Naive B cell (primary cell): Measurements from ENCODE around the gene CBFA2T3. TPM values are rescaled to one million over a fixed set of nuclear protein-coding genes. Genes with fewer than 3 reads are reported as not detected.

Source experiments
- ATAC-seq, 2 donors: fragments of 150-1000 bp; cut with Tn5 transposase; 2 replicates each; pipeline ENCODE4 v1.10.0; 2021; ENCODE audit warnings: low read depth in 2 of 2, mild to moderate bottlenecking in 2 of 2, moderate library complexity in 2 of 2
- DNase-seq: peaks from one replicate; pipeline ENCODE4 v3.0.0; 2022
- H3K27ac Mint-ChIP-seq, 6 donors: one replicate each; pipeline ENCODE4 v1.8.0; 2020 to 2022; ENCODE audit warnings: mild to moderate bottlenecking in 6 of 6, mixed read lengths in 6 of 6, moderate library complexity in 5 of 6, inconsistent platforms in 2 of 6
- H3K27me3 Mint-ChIP-seq, 3 donors: one replicate each; pipeline ENCODE4 v1.8.0; 2021 to 2022; ENCODE audit warnings: mixed read lengths in 3 of 3, mild to moderate bottlenecking in 1 of 3
- H3K36me3 Mint-ChIP-seq, 2 donors: one replicate each; pipeline ENCODE4 v1.8.0; 2020 to 2022; ENCODE audit warnings: mixed read lengths in 2 of 2, inconsistent platforms in 1 of 2, mild to moderate bottlenecking in 1 of 2
- H3K4me1 Mint-ChIP-seq, 3 donors: one replicate each; pipeline ENCODE4 v1.8.0; 2020 to 2022; ENCODE audit warnings: mixed read lengths in 3 of 3, inconsistent platforms in 1 of 3, mild to moderate bottlenecking in 1 of 3, moderate library complexity in 1 of 3
- H3K4me3 Mint-ChIP-seq, 8 donors: one replicate each; pipeline ENCODE4 v1.8.0; 2020 to 2022; ENCODE audit warnings: mild to moderate bottlenecking in 8 of 8, mixed read lengths in 8 of 8, moderate library complexity in 8 of 8, inconsistent platforms in 2 of 8
- H3K9me3 Mint-ChIP-seq, 7 donors: one replicate each; pipeline ENCODE4 v1.8.0; 2020 to 2022; ENCODE audit warnings: mixed read lengths in 7 of 7, mild to moderate bottlenecking in 5 of 7, inconsistent platforms in 2 of 7, moderate library complexity in 1 of 7
- polyA plus RNA-seq, 6 donors: library from polyadenylated mRNA; unstranded; fragments of 300-500 nt; fragmentation: Illumina TruSeq; gene quantifications; one replicate each; pipeline ENCODE4 v1.2.3, GENCODE V29; 2021; ENCODE audit warnings: low read depth in 6 of 6

CBFA2T3 gene
- polyA plus RNA-seq, 6 donors from 2014 or later, result 0.14 to 19.0 (median 10.0) TPM

GRCh38 chr16:88880226-88881006 lies 96.6 kb downstream of the CBFA2T3 start:
- ATAC-seq, result no peak
- no peak for DNase-seq
- Mint-ChIP-seq H3K4me3 (no peak overlapping the region), H3K27ac (no peak overlapping the region), H3K36me3 (peaks cover 0 to 13% of the 10 kb centered on the region in 2 donors), H3K9me3 (peaks cover 0 to 1% (median 0%) of the 10 kb centered on the region in 7 donors), H3K27me3 (no peaks in the 10 kb centered on the region), H3K4me1 (peaks cover 6 to 10% (median 7%) of the 10 kb centered on the region in 3 donors)

- peaks cover 0 to 1% (median 0%) of the 10 kb centered on the region in 7 donors for H3K9me3 Mint-ChIP-seq
- peaks cover 6 to 10% (median 7%) of the 10 kb centered on the region in 3 donors for H3K4me1 Mint-ChIP-seq
- no peak overlapping the region for H3K4me3 Mint-ChIP-seq
- peaks cover 0 to 16% of the 10 kb centered on the region in 2 donors for H3K36me3 Mint-ChIP-seq
- H3K27ac Mint-ChIP-seq, result no peak overlapping the region
- DNase-seq, result no peak
- no peaks in the 10 kb centered on the region for H3K27me3 Mint-ChIP-seq
- ATAC-seq, result no peak
Measured at GRCh38 chr16:88879788-88880055, 97.3 kb downstream of the CBFA2T3 start.

GRCh38 chr16:88878967-88879787 lies 97.8 kb downstream of the CBFA2T3 start:
- ATAC-seq (no peak), DNase-seq (no peak)
- peaks cover 0 to 1% (median 0%) of the 10 kb centered on the region in 7 donors for H3K9me3 Mint-ChIP-seq
- no peaks in the 10 kb centered on the region for H3K27me3 Mint-ChIP-seq
- no peak overlapping the region for H3K27ac Mint-ChIP-seq
- peaks cover 6 to 10% (median 7%) of the 10 kb centered on the region in 3 donors for H3K4me1 Mint-ChIP-seq
- peaks cover 0 to 16% of the 10 kb centered on the region in 2 donors for H3K36me3 Mint-ChIP-seq
- no peak overlapping the region for H3K4me3 Mint-ChIP-seq

- ATAC-seq, result no peak
- H3K27ac Mint-ChIP-seq, result no peak overlapping the region
Measured at GRCh38 chr16:88878356-88878755, 98.7 kb downstream of the CBFA2T3 start.

GRCh38 chr16:88877564-88878289 lies 99.3 kb downstream of the CBFA2T3 start:
- H3K4me1 Mint-ChIP-seq, result peaks cover 6 to 7% (median 6%) of the 10 kb centered on the region in 3 donors
- DNase-seq, result no peak

More at GRCh38 chr16:88878356-88878755, 98.7 kb downstream of the CBFA2T3 start:
- no peak overlapping the region for H3K4me3 Mint-ChIP-seq
- peaks cover 0 to 16% of the 10 kb centered on the region in 2 donors for H3K36me3 Mint-ChIP-seq
- H3K9me3 Mint-ChIP-seq, result peaks cover 0 to 1% (median 0%) of the 10 kb centered on the region in 7 donors
- peaks cover 6 to 9% (median 7%) of the 10 kb centered on the region in 3 donors for H3K4me1 Mint-ChIP-seq
- DNase-seq, result no peak
- no peaks in the 10 kb centered on the region for H3K27me3 Mint-ChIP-seq

GRCh38 chr16:88876942-88877526 lies 100.0 kb downstream of the CBFA2T3 start:
- no peak for DNase-seq
- Mint-ChIP-seq H3K36me3 (peaks cover 0 to 16% of the 10 kb centered on the region in 2 donors), H3K9me3 (peaks cover 0 to 1% (median 0%) of the 10 kb centered on the region in 7 donors), H3K27ac (peak overlapping the region in 1 of 6 donors; percentile 86), H3K27me3 (no peaks in the 10 kb centered on the region), H3K4me3 (no peak overlapping the region), H3K4me1 (peaks cover under 1 to 2% (median 2%) of the 10 kb centered on the region in 3 donors)
- no peak for ATAC-seq

More at GRCh38 chr16:88877564-88878289, 99.3 kb downstream of the CBFA2T3 start:
- peaks cover 0 to 1% (median 0%) of the 10 kb centered on the region in 7 donors for H3K9me3 Mint-ChIP-seq
- no peak overlapping the region for H3K4me3 Mint-ChIP-seq
- no peaks in the 10 kb centered on the region for H3K27me3 Mint-ChIP-seq
- no peak for ATAC-seq
- peaks cover 0 to 16% of the 10 kb centered on the region in 2 donors for H3K36me3 Mint-ChIP-seq
- no peak overlapping the region for H3K27ac Mint-ChIP-seq

- H3K4me1 Mint-ChIP-seq, result peaks cover 6 to 7% (median 6%) of the 10 kb centered on the region in 3 donors
- H3K27ac Mint-ChIP-seq, result peak overlapping the region in 1 of 6 donors; percentile 95
- ATAC-seq, result no peak
- H3K9me3 Mint-ChIP-seq, result peaks cover 0 to 1% (median 0%) of the 10 kb centered on the region in 7 donors
- no peak overlapping the region for H3K4me3 Mint-ChIP-seq
- DNase-seq, result no peak
- peaks cover 0 to 5% (median 4%) of the 10 kb centered on the region in 3 donors for H3K27me3 Mint-ChIP-seq
- H3K36me3 Mint-ChIP-seq, result peaks cover 0 to 16% of the 10 kb centered on the region in 2 donors
Measured at GRCh38 chr16:88875703-88876234, 101.2 kb downstream of the CBFA2T3 start.

- Mint-ChIP-seq H3K36me3 (peaks cover 0 to 16% of the 10 kb centered on the region in 2 donors), H3K27ac (peak overlapping the region in 1 of 6 donors; percentile 74), H3K4me1 (peaks cover 9 to 12% (median 11%) of the 10 kb centered on the region in 3 donors), H3K4me3 (no peak overlapping the region), H3K27me3 (peaks cover 0 to 10% (median 8%) of the 10 kb centered on the region in 3 donors), H3K9me3 (peaks cover 0 to 1% (median 0%) of the 10 kb centered on the region in 7 donors)
- no peak for ATAC-seq
- DNase-seq, result no peak
Measured at GRCh38 chr16:88874938-88875599, 101.9 kb downstream of the CBFA2T3 start.

GRCh38 chr16:88872650-88873331 lies 104.2 kb downstream of the CBFA2T3 start:
- Mint-ChIP-seq H3K9me3 (peaks cover 0 to 1% (median 0%) of the 10 kb centered on the region in 7 donors), H3K4me3 (no peak overlapping the region), H3K27ac (peak overlapping the region in 2 of 6 donors; percentile 11 to 67), H3K36me3 (peaks cover 0 to 16% of the 10 kb centered on the region in 2 donors), H3K27me3 (peaks cover 0 to 25% (median 8%) of the 10 kb centered on the region in 3 donors), H3K4me1 (peaks cover 9 to 12% (median 11%) of the 10 kb centered on the region in 3 donors)
- no peak for ATAC-seq
- no peak for DNase-seq

- Mint-ChIP-seq H3K4me1 (peaks cover 9 to 12% (median 11%) of the 10 kb centered on the region in 3 donors), H3K4me3 (peak overlapping the region in 2 of 8 donors; percentile 57 to 61), H3K27ac (peak overlapping the region in 3 of 6 donors; percentile 63 to 78 (median 66)), H3K27me3 (peaks cover 0 to 25% (median 8%) of the 10 kb centered on the region in 3 donors), H3K36me3 (peaks cover 0 to 16% of the 10 kb centered on the region in 2 donors), H3K9me3 (peaks cover 0 to 1% (median 0%) of the 10 kb centered on the region in 7 donors)
- DNase-seq (no peak), ATAC-seq (no peak)
Measured at GRCh38 chr16:88871730-88872416, 105.1 kb downstream of the CBFA2T3 start.

- peak overlapping the region in 4 of 6 donors; percentile 60 to 78 (median 66) for H3K27ac Mint-ChIP-seq
- peak in 1 of 2 donors; percentile 8 for ATAC-seq
- H3K9me3 Mint-ChIP-seq, result peaks cover 0 to 1% (median 0%) of the 10 kb centered on the region in 7 donors
- peaks cover 9 to 12% (median 11%) of the 10 kb centered on the region in 3 donors for H3K4me1 Mint-ChIP-seq
- no peak for DNase-seq
- peak overlapping the region in 7 of 8 donors; percentile 7 to 76 (median 57) for H3K4me3 Mint-ChIP-seq
- H3K36me3 Mint-ChIP-seq, result peaks cover 0 to 12% of the 10 kb centered on the region in 2 donors
- peaks cover 0 to 25% (median 8%) of the 10 kb centered on the region in 3 donors for H3K27me3 Mint-ChIP-seq
Measured at GRCh38 chr16:88871349-88871702, 105.7 kb downstream of the CBFA2T3 start.
